H9 (cell line): Measurements from ENCODE around the gene CCDC71. TPM values are rescaled to one million over a fixed set of nuclear protein-coding genes. Genes with fewer than 3 reads are reported as not detected.

Source experiments
- DNase-seq: peaks from one replicate; pipeline ENCODE4 v3.0.0-alpha.2; 2017
- H2AFZ ChIP-seq: one replicate; pipeline ENCODE4 v1.6.1; 2013; ENCODE audit warnings: mild to moderate bottlenecking, low read length, control low read depth, moderate library complexity
- H2AK5ac ChIP-seq: 2 replicates; pipeline ENCODE4 v1.6.1; 2013; ENCODE audit warnings: low read length, control low read depth, mixed read lengths; ENCODE audit not compliant: insufficient read length
- H2BK120ac ChIP-seq: one replicate; pipeline ENCODE4 v1.6.1; 2013; ENCODE audit warnings: low read depth, mild to moderate bottlenecking, low read length, control low read depth, inconsistent platforms; ENCODE audit not compliant: poor library complexity, severe bottlenecking
- H2BK12ac ChIP-seq: 2 replicates; pipeline ENCODE4 v1.6.1; 2013; ENCODE audit warnings: low read length, control low read depth, mixed read lengths, low read depth; ENCODE audit not compliant: insufficient read length
- H2BK15ac ChIP-seq: 2 replicates; pipeline ENCODE4 v1.6.1; 2013; ENCODE audit warnings: low read depth, low read length, control low read depth
- H2BK20ac ChIP-seq: one replicate; pipeline ENCODE4 v1.6.1; 2013; ENCODE audit warnings: low read depth, mild to moderate bottlenecking, low read length, control low read depth, inconsistent platforms; ENCODE audit not compliant: poor library complexity, severe bottlenecking
- H2BK5ac ChIP-seq: 2 replicates; pipeline ENCODE4 v1.6.1; 2013; ENCODE audit warnings: low read length, control low read depth, mixed read lengths; ENCODE audit not compliant: insufficient read length
- H3K14ac ChIP-seq: 2 replicates; pipeline ENCODE4 v1.6.1; 2013; ENCODE audit warnings: low read length, control low read depth; ENCODE audit not compliant: insufficient read depth
- H3K18ac ChIP-seq: 2 replicates; pipeline ENCODE4 v1.6.1; 2013; ENCODE audit warnings: low read depth, mild to moderate bottlenecking, mixed read lengths, low read length, control low read depth; ENCODE audit not compliant: insufficient read length
- H3K23ac ChIP-seq: 2 replicates; pipeline ENCODE4 v1.6.1; 2013; ENCODE audit warnings: low read length, control low read depth, mixed read lengths, low read depth; ENCODE audit not compliant: insufficient read length
- H3K23me2 ChIP-seq: 2 replicates; pipeline ENCODE4 v1.6.1; 2013; ENCODE audit warnings: low read depth, mild to moderate bottlenecking, mixed read lengths, low read length, control low read depth; ENCODE audit not compliant: insufficient read length, poor library complexity, severe bottlenecking
- H3K27ac ChIP-seq: 2 replicates; pipeline ENCODE4 v1.5.1; 2013; ENCODE audit warnings: low read length, control low read depth, mixed read lengths, low read depth; ENCODE audit not compliant: insufficient read length
- H3K27me3 ChIP-seq: 2 replicates; pipeline ENCODE4 v1.6.1; 2013; ENCODE audit warnings: low read length, control low read depth, inconsistent platforms; ENCODE audit not compliant: insufficient read depth
- H3K4ac ChIP-seq: 2 replicates; pipeline ENCODE4 v1.6.1; 2013; ENCODE audit warnings: low read depth, mild to moderate bottlenecking, control low read depth, inconsistent platforms, low read length, moderate library complexity
- H3K4me1 ChIP-seq: 2 replicates; pipeline ENCODE4 v1.6.1; 2013; ENCODE audit warnings: low read length, control low read depth, inconsistent platforms; ENCODE audit not compliant: insufficient read depth
- H3K4me2 ChIP-seq: 2 replicates; pipeline ENCODE4 v1.6.1; 2013; ENCODE audit warnings: low read length, control low read depth, mixed read lengths; ENCODE audit not compliant: insufficient read length, insufficient read depth
- H3K56ac ChIP-seq: 2 replicates; pipeline ENCODE4 v1.6.1; 2013; ENCODE audit warnings: low read depth, mild to moderate bottlenecking, mixed read lengths, low read length, control low read depth; ENCODE audit not compliant: insufficient read length
- H3K79me1 ChIP-seq: 2 replicates; pipeline ENCODE4 v1.6.1; 2013; ENCODE audit warnings: low read depth, mild to moderate bottlenecking, moderate library complexity, low read length, control low read depth, inconsistent platforms; ENCODE audit not compliant: insufficient read depth, poor library complexity, severe bottlenecking
- H3K79me2 ChIP-seq: 2 replicates; pipeline ENCODE4 v1.6.1; 2013; ENCODE audit warnings: low read length, control low read depth, inconsistent platforms; ENCODE audit not compliant: insufficient read depth
- H3K9ac ChIP-seq: 2 replicates; pipeline ENCODE4 v1.6.1; 2013; ENCODE audit warnings: low read length, control low read depth, mixed read lengths; ENCODE audit not compliant: insufficient read length; ENCODE audit errors: extremely low read depth
- H3K9me3 ChIP-seq: one replicate; pipeline ENCODE4 v1.6.1; 2013; ENCODE audit warnings: low read depth, low read length, inconsistent platforms; ENCODE audit not compliant: control insufficient read depth
- H3T11ph ChIP-seq: one replicate; pipeline ENCODE4 v1.6.1; 2013; ENCODE audit warnings: mild to moderate bottlenecking, low read length, control low read depth, inconsistent platforms
- H4K20me1 ChIP-seq: one replicate; pipeline ENCODE4 v1.6.1; 2013; ENCODE audit not compliant: control insufficient read depth, insufficient read length, insufficient read depth
- H4K5ac ChIP-seq: 2 replicates; pipeline ENCODE4 v1.6.1; 2013; ENCODE audit warnings: low read depth, mild to moderate bottlenecking, mixed read lengths, low read length, control low read depth; ENCODE audit not compliant: insufficient read length
- H4K8ac ChIP-seq: replicated peaks from 2 replicates; pipeline ENCODE4 v1.6.1; 2013; ENCODE audit warnings: low read length, control low read depth, mixed read lengths, low read depth; ENCODE audit not compliant: insufficient read length
- H4K91ac ChIP-seq: 2 replicates; pipeline ENCODE4 v1.6.1; 2013; ENCODE audit warnings: low read depth, mild to moderate bottlenecking, moderate library complexity, mixed read lengths, low read length, control low read depth; ENCODE audit not compliant: insufficient read length
- H3K27ac Mint-ChIP-seq, 3 experiments: 2 replicates in 2 of 3; 3 replicates in 1 of 3; pipeline ENCODE4 v1.8.0; 2020 to 2021; ENCODE audit warnings: mixed read lengths in 3 of 3, mild to moderate bottlenecking in 1 of 3, moderate library complexity in 1 of 3
- H3K27me3 Mint-ChIP-seq: 2 replicates; pipeline ENCODE4 v1.8.0; 2021; ENCODE audit warnings: low read depth, mild to moderate bottlenecking, moderate library complexity, mixed read lengths
- H3K36me3 Mint-ChIP-seq, 3 experiments: 2 replicates in 2 of 3; 3 replicates in 1 of 3; pipeline ENCODE4 v1.8.0; 2020 to 2021; ENCODE audit warnings: low read depth in 3 of 3, mixed read lengths in 3 of 3; ENCODE audit not compliant: insufficient read depth in 1 of 3
- H3K4me1 Mint-ChIP-seq, 2 experiments: 2 replicates each; pipeline ENCODE4 v1.8.0; 2020; ENCODE audit warnings: mixed read lengths in 2 of 2
- H3K4me3 Mint-ChIP-seq, 2 experiments: 2 replicates in 1 of 2; 3 replicates in 1 of 2; pipeline ENCODE4 v1.8.0; 2020 to 2021; ENCODE audit warnings: mild to moderate bottlenecking in 2 of 2, mixed read lengths in 2 of 2, moderate library complexity in 1 of 2
- H3K9me3 Mint-ChIP-seq, 2 experiments: 2 replicates in 1 of 2; 3 replicates in 1 of 2; pipeline ENCODE4 v1.8.0; 2020; ENCODE audit warnings: mild to moderate bottlenecking in 2 of 2, mixed read lengths in 2 of 2, moderate library complexity in 1 of 2
- WGBS: extraction: QIAGEN DNeasy Blood & Tissue Kit; methylation state at CpG from one replicate; pipeline ENCODE4 v1.1.7; 2013; ENCODE audit warnings: missing lambda C conversion rate, low lambda C conversion rate, mixed read lengths; ENCODE audit not compliant: insufficient read length; ENCODE audit errors: extremely low coverage; 5-methylcytosine and 5-hydroxymethylcytosine counted together
- total RNA-seq: library from RNA; stranded (reverse); gene quantifications from 2 replicates; pipeline ENCODE4 v1.2.1, GENCODE V29; 2021
- TF ChIP-seq, protein P1 (sequence below): fragments of 200-600 bp; sonication (generic); conservative IDR thresholded peaks from 3 replicates; pipeline ENCODE4 v1.8.0; 2021; ENCODE audit warnings: antibody characterized with exemption, mild to moderate bottlenecking

Gene CCDC71
- total RNA-seq, 1 experiment from 2014 or later: 27.6 TPM

DNA sequence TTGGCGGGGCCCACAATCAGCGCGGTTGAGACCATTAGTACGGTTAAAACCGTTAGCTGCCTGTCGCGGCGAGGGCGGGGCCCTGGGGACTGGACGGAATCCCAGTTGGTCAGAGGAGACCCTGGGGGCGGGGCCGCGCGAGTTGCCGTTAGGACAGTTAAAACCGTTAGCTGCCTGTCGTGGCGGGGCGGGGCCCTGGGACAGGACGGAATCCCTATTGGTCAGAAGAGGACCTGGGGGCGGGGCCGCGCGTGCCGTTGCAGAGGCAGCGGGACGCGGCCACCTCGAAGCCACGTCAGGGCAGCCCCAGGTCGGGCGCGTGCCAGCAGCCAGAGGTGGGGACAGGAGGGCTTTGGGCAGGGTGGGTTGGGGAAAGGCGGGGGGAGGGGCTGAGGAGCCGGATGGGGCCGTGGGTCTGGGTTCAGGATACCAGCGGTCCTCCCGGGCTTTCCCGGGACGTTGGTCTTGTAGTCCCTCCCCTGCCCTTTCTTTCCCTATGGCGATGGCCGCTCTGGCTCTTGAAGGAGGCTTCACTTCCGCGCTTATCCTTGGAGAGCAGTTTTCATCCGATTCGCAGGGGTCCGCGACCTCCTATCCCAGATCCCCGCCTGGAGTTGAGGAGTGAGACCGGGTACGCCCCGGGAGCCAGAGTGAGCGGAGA lies 33.2 kb upstream of the CCDC71 start:
- H3K18ac ChIP-seq: no peak overlapping the region
- WGBS: no CpG with 5 or more reads among the region's 53 CpGs
- H4K91ac ChIP-seq: no peak overlapping the region
- H3K79me1 ChIP-seq: no peaks in the 10 kb centered on the region
- H2BK5ac ChIP-seq: no peak overlapping the region
- no peak overlapping the region for H4K8ac ChIP-seq
- H3K56ac ChIP-seq: no peak overlapping the region
- no peaks in the 10 kb centered on the region for H3K4me1 Mint-ChIP-seq
- H3K27ac Mint-ChIP-seq: no peak overlapping the region
- no peaks in the 10 kb centered on the region for H4K20me1 ChIP-seq
- no peak overlapping the region for H2BK12ac ChIP-seq
- no peak overlapping the region for H3K4me3 Mint-ChIP-seq
- H2AK5ac ChIP-seq: no peak overlapping the region
- H3K27me3 ChIP-seq: no peaks in the 10 kb centered on the region
- no peak overlapping the region for H3K14ac ChIP-seq
- H3K4me1 ChIP-seq: no peaks in the 10 kb centered on the region
- H3K4ac ChIP-seq: no peak overlapping the region
- no peak overlapping the region for H3K4me2 ChIP-seq
- no peaks in the 10 kb centered on the region for H3K9me3 ChIP-seq
- H4K5ac ChIP-seq: no peak overlapping the region
- H3K36me3 Mint-ChIP-seq: no peaks in the 10 kb centered on the region
- peaks cover 9% of the 10 kb centered on the region; the same call in 1 of the 2 replicates for H3K27me3 Mint-ChIP-seq
- H3K23me2 ChIP-seq: no peaks in the 10 kb centered on the region
- no peak overlapping the region for H3K27ac ChIP-seq
- no peak overlapping the region for H2BK15ac ChIP-seq
- H3T11ph ChIP-seq: no peak overlapping the region
- no peak overlapping the region for H2BK20ac ChIP-seq
- TF ChIP-seq, protein P1, sequence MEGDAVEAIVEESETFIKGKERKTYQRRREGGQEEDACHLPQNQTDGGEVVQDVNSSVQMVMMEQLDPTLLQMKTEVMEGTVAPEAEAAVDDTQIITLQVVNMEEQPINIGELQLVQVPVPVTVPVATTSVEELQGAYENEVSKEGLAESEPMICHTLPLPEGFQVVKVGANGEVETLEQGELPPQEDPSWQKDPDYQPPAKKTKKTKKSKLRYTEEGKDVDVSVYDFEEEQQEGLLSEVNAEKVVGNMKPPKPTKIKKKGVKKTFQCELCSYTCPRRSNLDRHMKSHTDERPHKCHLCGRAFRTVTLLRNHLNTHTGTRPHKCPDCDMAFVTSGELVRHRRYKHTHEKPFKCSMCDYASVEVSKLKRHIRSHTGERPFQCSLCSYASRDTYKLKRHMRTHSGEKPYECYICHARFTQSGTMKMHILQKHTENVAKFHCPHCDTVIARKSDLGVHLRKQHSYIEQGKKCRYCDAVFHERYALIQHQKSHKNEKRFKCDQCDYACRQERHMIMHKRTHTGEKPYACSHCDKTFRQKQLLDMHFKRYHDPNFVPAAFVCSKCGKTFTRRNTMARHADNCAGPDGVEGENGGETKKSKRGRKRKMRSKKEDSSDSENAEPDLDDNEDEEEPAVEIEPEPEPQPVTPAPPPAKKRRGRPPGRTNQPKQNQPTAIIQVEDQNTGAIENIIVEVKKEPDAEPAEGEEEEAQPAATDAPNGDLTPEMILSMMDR: no peak
- peak; percentile 93 for DNase-seq
- H3K9me3 Mint-ChIP-seq: peaks cover 0 to 3% of the 10 kb centered on the region in 2 experiments; a peak in 1 of 5 replicates
- H3K9ac ChIP-seq: no peak overlapping the region
- H2AFZ ChIP-seq: no peak overlapping the region
- no peaks in the 10 kb centered on the region for H3K79me2 ChIP-seq
- H2BK120ac ChIP-seq: no peak overlapping the region
- H3K23ac ChIP-seq: no peak overlapping the region
